Measurements from ENCODE around the gene INSC.
"Not testable (repeated sequence)": the region's sequence is repeated elsewhere in the genome, so short reads cannot be mapped to it uniquely, and the experiment has no call there.

The INSC gene

GRCh38 chr11:15114501-15115475 is at the start of gene INSC:
Gene INSC, plus strand, starts transcription at chr11:15114923. Its CDS starts 34,252 bp downstream, at chr11:15149175.
- DNase-seq = no peak

- not testable (repeated sequence) for DNase-seq
Measured at GRCh38 chr11:15069751-15070150, 45.0 kb upstream of the INSC start.

GRCh38 chr11:15071556-15072255 is 43.0 kb upstream of the INSC start:
- DNase-seq = no peak

GRCh38 chr11:15072551-15073143 is 42.1 kb upstream of the INSC start:
- no peak for DNase-seq

- peak; percentile 49 to 57 for DNase-seq
Measured at GRCh38 chr11:15073361-15074205, 41.1 kb upstream of the INSC start, which contains the start of gene CALCB. Gene CALCB, plus strand, starts transcription at chr11:15073593. Its CDS starts 1,126 bp downstream, at chr11:15074719.

GRCh38 chr11:15074206-15075161 is 40.2 kb upstream of the INSC start:
- peak; percentile 95 for DNase-seq

GRCh38 chr11:15075162-15075526 is 39.6 kb upstream of the INSC start:
- DNase-seq = no peak

- no peak for DNase-seq
Measured at GRCh38 chr11:15091175-15091574, 23.5 kb upstream of the INSC start.

GRCh38 chr11:15091625-15092024 is 23.1 kb upstream of the INSC start:
- no peak for DNase-seq

- no peak for DNase-seq
Measured at GRCh38 chr11:15093432-15093831, 21.3 kb upstream of the INSC start.

- no peak for DNase-seq
Measured at GRCh38 chr11:15095736-15096228, 18.9 kb upstream of the INSC start.

- DNase-seq = no peak
Measured at GRCh38 chr11:15097411-15097810, 17.3 kb upstream of the INSC start.

- DNase-seq = no peak
Measured at GRCh38 chr11:15099267-15099666, 15.5 kb upstream of the INSC start.

- DNase-seq = peak; percentile 61 to 66
Measured at GRCh38 chr11:15101072-15101709, 13.5 kb upstream of the INSC start.

- no peak for DNase-seq
Measured at GRCh38 chr11:15104166-15104565, 10.6 kb upstream of the INSC start.

- DNase-seq = no peak
Measured at GRCh38 chr11:15106201-15106965, 8.3 kb upstream of the INSC start.

GRCh38 chr11:15107730-15108515 is 6.8 kb upstream of the INSC start:
- no peak for DNase-seq

GRCh38 chr11:15108592-15109130 is 6.1 kb upstream of the INSC start:
- DNase-seq = no peak

GRCh38 chr11:15109602-15110001 is 5.1 kb upstream of the INSC start:
- no peak for DNase-seq

Measured in activated CD4-positive, alpha-beta T cell treated with anti-CD3 and anti-CD28 coated beads, Interleukin-2, amount 50 U/mL, for 48 hours (primary cell).